Activated CD4-positive, alpha-beta memory T cell treated with anti-CD3 and anti-CD28 coated beads for 36 hours (primary cell): ENCODE measurements around the gene DNAJC25. TPM values are rescaled to one million over a fixed set of nuclear protein-coding genes. Genes with fewer than 3 reads are reported as not detected.
"Not testable (repeated sequence)": the region's sequence is repeated elsewhere in the genome, so short reads cannot be mapped to it uniquely, and the experiment has no call there.

ENCODE experiments used
- CTCF ChIA-PET: fragments of 350-600 bp; sonication (Branson Sonifier 250); formaldehyde crosslinking; loops from one replicate; lab custom pipeline; 2021; ENCODE audit warnings: antibody characterized with exemption, inconsistent platforms; lab: Charles Lee
- POLR2A ChIA-PET: fragments of 350-600 bp; sonication (Branson Sonifier 250); formaldehyde crosslinking; loops from one replicate; lab custom pipeline; 2021; ENCODE audit warnings: antibody characterized with exemption; lab: Charles Lee
- DNase-seq: peaks from one replicate; pipeline ENCODE4 v3.0.0-alpha.2; 2020
- H3K27ac Mint-ChIP-seq: one replicate; pipeline ENCODE4 v1.8.0; 2021; ENCODE audit warnings: mixed read lengths
- H3K27me3 Mint-ChIP-seq: one replicate; pipeline ENCODE4 v1.8.0; 2021; ENCODE audit warnings: mixed read lengths
- H3K36me3 Mint-ChIP-seq: one replicate; pipeline ENCODE4 v1.8.0; 2021; ENCODE audit warnings: mixed read lengths
- H3K4me1 Mint-ChIP-seq: one replicate; pipeline ENCODE4 v1.8.0; 2021; ENCODE audit warnings: low read depth, mixed read lengths
- H3K4me3 Mint-ChIP-seq: one replicate; pipeline ENCODE4 v1.8.0; 2021; ENCODE audit warnings: mild to moderate bottlenecking, mixed read lengths
- H3K9me3 Mint-ChIP-seq: one replicate; pipeline ENCODE4 v1.8.0; 2021; ENCODE audit warnings: mixed read lengths
- intact Hi-C: fragments of 100-400 bp; cut with micrococcal nuclease; formaldehyde crosslinking; loops from one replicate; pipeline ENCODE4 v1.15.1; 2023
- total RNA-seq, 2 experiments: library from RNA; stranded (reverse); gene quantifications; one replicate each; pipeline ENCODE4 v1.2.3, GENCODE V29; 2021

Gene DNAJC25
- total RNA-seq, 2 experiments from 2014 or later, result 4.2 to 4.5 TPM

- POLR2A ChIA-PET, result interaction anchor here (0.6 kb wide), 1 partner anchor 67 kb away, joined by 4 read pairs; no protein-coding TSS in a partner anchor
- no peak for DNase-seq
- no peaks in the 10 kb centered on the region for H3K27me3 Mint-ChIP-seq
- H3K4me1 Mint-ChIP-seq, result peaks cover 2% of the 10 kb centered on the region
- no peak overlapping the region for H3K4me3 Mint-ChIP-seq
- H3K36me3 Mint-ChIP-seq, result peaks cover 25% of the 10 kb centered on the region
- CTCF ChIA-PET, result no interaction called here
- no peaks in the 10 kb centered on the region for H3K9me3 Mint-ChIP-seq
- H3K27ac Mint-ChIP-seq, result no peak overlapping the region
- intact Hi-C loops, result no loop called here
Observed at GRCh38 chr9:111649016-111649415, 17.9 kb downstream of the DNAJC25 start.

GRCh38 chr9:111657051-111657450 is 25.9 kb downstream of the DNAJC25 start:
- H3K36me3 Mint-ChIP-seq, result peaks cover 17% of the 10 kb centered on the region
- CTCF ChIA-PET, result no interaction called here

GRCh38 chr9:111658943-111659342 is 27.8 kb downstream of the DNAJC25 start:
- ChIA-PET POLR2A (no interaction called here), CTCF (interaction anchor here (0.8 kb wide), 1 partner anchor 258 kb away, joined by 3 read pairs; no protein-coding TSS in a partner anchor)
- Mint-ChIP-seq H3K27me3 (no peaks in the 10 kb centered on the region), H3K9me3 (no peaks in the 10 kb centered on the region), H3K4me3 (no peak overlapping the region), H3K36me3 (peaks cover 11% of the 10 kb centered on the region), H3K4me1 (peaks cover 24% of the 10 kb centered on the region), H3K27ac (no peak overlapping the region)
- intact Hi-C loops, result no loop called here
- no peak for DNase-seq

More at GRCh38 chr9:111657051-111657450, 25.9 kb downstream of the DNAJC25 start:
- intact Hi-C loops, result no loop called here
- Mint-ChIP-seq H3K27ac (no peak overlapping the region), H3K4me1 (peaks cover 11% of the 10 kb centered on the region), H3K9me3 (no peaks in the 10 kb centered on the region), H3K27me3 (no peaks in the 10 kb centered on the region), H3K4me3 (no peak overlapping the region)
- POLR2A ChIA-PET, result no interaction called here
- no peak for DNase-seq

GRCh38 chr9:111659691-111660090 is 28.6 kb downstream of the DNAJC25 start:
- H3K4me1 Mint-ChIP-seq, result peaks cover 24% of the 10 kb centered on the region
- H3K27ac Mint-ChIP-seq, result no peak overlapping the region
- H3K9me3 Mint-ChIP-seq, result no peaks in the 10 kb centered on the region
- H3K27me3 Mint-ChIP-seq, result no peaks in the 10 kb centered on the region
- no peak for DNase-seq
- ChIA-PET POLR2A (no interaction called here), CTCF (interaction anchor here (0.8 kb wide), 1 partner anchor 259 kb away, joined by 3 read pairs; no protein-coding TSS in a partner anchor)
- intact Hi-C loops, result no loop called here
- H3K36me3 Mint-ChIP-seq, result peaks cover 8% of the 10 kb centered on the region
- H3K4me3 Mint-ChIP-seq, result no peak overlapping the region

GRCh38 chr9:111661150-111661801 is 30.1 kb downstream of the DNAJC25 start, which contains the start of gene GNG10:
Gene GNG10 (plus strand): TSS chr9:111661605. CDS start chr9:111661635, 30 bp downstream.
- Mint-ChIP-seq H3K9me3 (no peaks in the 10 kb centered on the region), H3K4me3 (peak within 1 kb of the TSS; percentile 95), H3K27ac (peak within 1 kb of the TSS; percentile 92), H3K27me3 (no peaks in the 10 kb centered on the region), H3K4me1 (peaks cover 27% of the 10 kb centered on the region), H3K36me3 (peaks cover 5% of the 10 kb centered on the region)
- intact Hi-C loops, result no loop called here
- DNase-seq, result peak; percentile 75
- CTCF ChIA-PET, result interaction anchor here (0.6 to 2.1 kb wide), 4 partner anchors 16 to 63 kb away, joined by 3 to 12 read pairs (median 4); partner anchors contain the start of gene DNAJC25
- POLR2A ChIA-PET, result interaction anchor here (0.7 to 3.1 kb wide), 6 partner anchors 10 to 63 kb away, joined by 3 to 21 read pairs (median 4); partner anchors contain the start of gene DNAJC25

- Mint-ChIP-seq H3K9me3 (no peaks in the 10 kb centered on the region), H3K27me3 (no peaks in the 10 kb centered on the region), H3K27ac (peak overlapping the region; percentile 92), H3K4me1 (peaks cover 27% of the 10 kb centered on the region), H3K36me3 (peaks cover 10% of the 10 kb centered on the region), H3K4me3 (peak overlapping the region; percentile 95)
- ChIA-PET POLR2A (interaction anchor here (0.6 to 3.1 kb wide), 5 partner anchors 10 to 235 kb away, joined by 3 to 21 read pairs (median 6); partner anchors contain the start of genes DNAJC25 and UGCG), CTCF (interaction anchor here (1.0 to 2.1 kb wide), 3 partner anchors 17 to 64 kb away, joined by 3 to 12 read pairs (median 5); partner anchors contain the start of gene DNAJC25)
- DNase-seq, result peak; percentile 50
- intact Hi-C loops, result loop anchor here (1.0 to 2.0 kb wide), 3 partner anchors 31 to 177 kb away; partner anchors contain the start of genes DNAJC25, ECPAS and PTGR1
Observed at GRCh38 chr9:111661802-111662521, 30.8 kb downstream of the DNAJC25 start.

- ChIA-PET CTCF (interaction anchor here (2.1 kb wide), 1 partner anchor 31 kb away, joined by 12 read pairs; the partner anchor contains the start of gene DNAJC25), POLR2A (interaction anchor here (0.6 to 3.1 kb wide), 4 partner anchors 9 to 234 kb away, joined by 3 to 21 read pairs (median 6); partner anchors contain the start of genes DNAJC25 and UGCG)
- H3K27ac Mint-ChIP-seq, result peak overlapping the region; percentile 92
- H3K36me3 Mint-ChIP-seq, result peaks cover 12% of the 10 kb centered on the region
- DNase-seq, result peak; percentile 19
- H3K27me3 Mint-ChIP-seq, result no peaks in the 10 kb centered on the region
- peaks cover 27% of the 10 kb centered on the region for H3K4me1 Mint-ChIP-seq
- no peaks in the 10 kb centered on the region for H3K9me3 Mint-ChIP-seq
- intact Hi-C loops, result loop anchor here (1.0 to 2.0 kb wide), 3 partner anchors 31 to 178 kb away; partner anchors contain the start of genes DNAJC25, ECPAS and PTGR1
- peak overlapping the region; percentile 95 for H3K4me3 Mint-ChIP-seq
Observed at GRCh38 chr9:111662576-111663300, 31.6 kb downstream of the DNAJC25 start.

- Mint-ChIP-seq H3K27ac (peak overlapping the region; percentile 92), H3K9me3 (no peaks in the 10 kb centered on the region), H3K4me3 (peak overlapping the region; percentile 95), H3K27me3 (no peaks in the 10 kb centered on the region), H3K36me3 (peaks cover 15% of the 10 kb centered on the region), H3K4me1 (peaks cover 24% of the 10 kb centered on the region)
- intact Hi-C loops, result loop anchor here (2.0 kb wide), 2 partner anchors 65 to 179 kb away; partner anchors contain the start of genes ECPAS and PTGR1
- ChIA-PET CTCF (no interaction called here), POLR2A (interaction anchor here (3.1 kb wide), 1 partner anchor 32 kb away, joined by 21 read pairs; the partner anchor contains the start of gene DNAJC25)
- DNase-seq, result no peak
Observed at GRCh38 chr9:111663301-111663823, 32.2 kb downstream of the DNAJC25 start.

- no peak for DNase-seq
- ChIA-PET CTCF (no interaction called here), POLR2A (no interaction called here)
- no peak overlapping the region for H3K27ac Mint-ChIP-seq
- H3K4me1 Mint-ChIP-seq, result peaks cover 8% of the 10 kb centered on the region
- H3K27me3 Mint-ChIP-seq, result no peaks in the 10 kb centered on the region
- H3K9me3 Mint-ChIP-seq, result no peaks in the 10 kb centered on the region
- intact Hi-C loops, result no loop called here
- H3K4me3 Mint-ChIP-seq, result no peak overlapping the region
- H3K36me3 Mint-ChIP-seq, result peaks cover 23% of the 10 kb centered on the region
Observed at GRCh38 chr9:111668026-111668573, 37.0 kb downstream of the DNAJC25 start.

- H3K36me3 Mint-ChIP-seq, result peaks cover 23% of the 10 kb centered on the region
- H3K9me3 Mint-ChIP-seq, H3K4me1 Mint-ChIP-seq, H3K27me3 Mint-ChIP-seq, H3K27ac Mint-ChIP-seq, H3K4me3 Mint-ChIP-seq, DNase-seq, intact Hi-C loops, CTCF ChIA-PET, POLR2A ChIA-PET: not testable (repeated sequence)
Observed at GRCh38 chr9:111668601-111669000, 37.5 kb downstream of the DNAJC25 start.

- intact Hi-C loops, result no loop called here
- DNase-seq, result no peak
- Mint-ChIP-seq H3K9me3 (no peaks in the 10 kb centered on the region), H3K27me3 (no peaks in the 10 kb centered on the region), H3K27ac (no peak overlapping the region), H3K36me3 (peaks cover 23% of the 10 kb centered on the region), H3K4me3 (no peak overlapping the region), H3K4me1 (no peaks in the 10 kb centered on the region)
- ChIA-PET CTCF (no interaction called here), POLR2A (interaction anchor here (1.2 kb wide), 1 partner anchor 12 kb away, joined by 3 read pairs; no protein-coding TSS in a partner anchor)
Observed at GRCh38 chr9:111674319-111674718, 43.2 kb downstream of the DNAJC25 start.
